Activated T-helper 1 cell treated with Interleukin-2 at 50 U/mL for 16 hours (primary cell): ENCODE results near the gene NRG3.
"Not testable (repeated sequence)": the region's sequence is repeated elsewhere in the genome, so short reads cannot be mapped to it uniquely, and the experiment has no call there.

Experiments used
- DNase-seq: peaks from one replicate; pipeline ENCODE4 v3.0.0-alpha.2; 2020; ENCODE audit warnings: low read depth

Gene NRG3

DNA sequence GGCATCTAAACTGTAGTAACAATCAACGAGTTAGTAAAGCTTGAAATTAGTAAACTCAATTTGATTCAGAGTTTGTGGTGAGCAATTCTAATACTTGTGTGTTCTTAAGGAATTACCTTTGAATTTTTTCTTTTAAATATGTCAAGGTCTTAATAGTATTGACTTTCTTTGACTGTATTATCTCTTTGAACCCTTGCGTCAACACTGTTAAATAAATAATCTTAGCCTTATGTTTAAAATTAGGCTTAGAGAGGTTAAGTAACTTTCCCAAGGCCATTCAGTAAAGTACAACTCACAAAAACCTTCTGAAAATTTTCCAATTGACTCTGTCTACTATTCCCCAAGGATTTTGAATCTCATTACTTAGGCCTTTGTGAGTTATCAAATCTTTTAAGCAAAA lies 716.4 kb downstream of the NRG3 start:
- DNase-seq, result no peak

DNA sequence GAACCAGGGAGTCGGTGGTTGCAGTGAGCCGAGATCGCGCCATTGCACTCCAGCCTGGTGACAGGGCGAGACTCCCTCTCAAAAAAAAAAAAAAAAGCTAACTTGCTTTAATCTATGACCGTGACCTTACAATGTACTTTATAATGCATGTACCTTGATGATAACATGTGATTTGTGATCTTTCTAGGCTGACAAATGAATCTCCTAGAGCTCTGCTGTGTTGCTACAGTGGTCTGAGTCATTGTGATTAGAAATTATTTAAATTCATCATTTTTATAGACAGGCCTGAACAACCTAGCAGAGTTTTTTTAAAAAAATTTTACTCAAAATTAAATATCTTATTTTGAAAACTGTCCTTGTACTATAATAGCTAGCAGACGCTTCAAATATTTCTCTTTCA lies 722.8 kb downstream of the NRG3 start:
- DNase-seq, result no peak

DNA sequence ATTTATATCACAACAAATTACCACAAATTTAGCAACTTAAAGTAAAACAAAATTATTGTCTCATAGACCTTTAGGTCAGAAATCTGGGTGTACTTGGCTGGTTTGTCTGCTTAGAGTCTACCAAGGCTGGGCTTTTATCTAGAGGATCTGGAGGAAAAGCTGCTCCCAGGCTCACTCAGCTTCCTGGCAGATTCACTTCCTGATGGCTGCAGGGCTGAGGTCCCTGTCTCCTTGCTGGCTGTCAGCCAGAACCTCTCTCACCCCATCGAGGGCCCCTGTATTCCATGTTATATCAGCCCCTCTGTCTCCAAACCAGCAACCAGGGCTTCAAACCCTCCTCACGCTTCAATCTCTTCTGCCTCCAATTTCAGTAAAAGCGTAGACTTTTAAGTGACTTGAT lies 734.9 kb downstream of the NRG3 start:
- no peak for DNase-seq

DNA sequence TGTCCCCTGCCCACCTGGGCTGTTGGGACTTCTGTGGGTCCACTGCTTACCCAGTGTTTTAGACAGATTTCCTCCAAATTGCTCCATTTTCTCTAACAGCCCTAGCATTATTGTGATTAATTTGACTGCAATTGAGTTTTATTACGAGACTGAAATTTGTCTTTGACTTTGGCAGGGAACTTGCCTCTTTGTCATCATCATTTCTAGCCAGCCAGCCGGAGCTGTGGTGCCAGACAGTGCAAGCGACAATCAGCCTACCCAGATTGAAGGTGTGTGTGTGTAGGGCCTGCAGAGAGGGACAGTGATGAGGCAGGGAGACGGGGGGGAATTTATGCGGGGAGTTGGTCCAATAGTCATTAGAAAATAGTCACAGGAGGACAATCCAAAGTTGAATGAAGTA lies 743.0 kb downstream of the NRG3 start:
- no peak for DNase-seq

DNA sequence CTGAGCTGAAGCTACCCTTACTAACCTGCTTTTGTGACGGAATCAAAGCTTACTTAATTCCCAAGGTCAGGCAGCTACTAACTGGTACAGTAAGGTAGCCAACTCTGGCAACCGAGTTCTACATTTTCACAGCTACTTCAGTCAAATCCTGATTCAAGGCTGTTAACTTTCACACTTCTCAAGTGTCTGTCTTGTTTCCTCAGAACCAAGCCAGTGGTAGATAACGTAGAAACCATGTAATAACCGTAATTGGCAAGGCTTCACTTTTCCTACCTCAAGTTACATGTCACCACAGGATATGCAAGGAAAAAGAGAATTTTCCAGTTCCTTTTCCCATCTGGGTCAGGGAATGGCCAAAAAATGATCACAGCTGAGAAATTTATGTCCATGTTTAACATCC lies 746.7 kb downstream of the NRG3 start:
- no peak for DNase-seq

GRCh38 chr10:82622479-82622878 lies 747.5 kb downstream of the NRG3 start:
- DNase-seq, result no peak

- DNase-seq, result no peak
Observed at GRCh38 chr10:82625512-82626189, 750.7 kb downstream of the NRG3 start.

DNA sequence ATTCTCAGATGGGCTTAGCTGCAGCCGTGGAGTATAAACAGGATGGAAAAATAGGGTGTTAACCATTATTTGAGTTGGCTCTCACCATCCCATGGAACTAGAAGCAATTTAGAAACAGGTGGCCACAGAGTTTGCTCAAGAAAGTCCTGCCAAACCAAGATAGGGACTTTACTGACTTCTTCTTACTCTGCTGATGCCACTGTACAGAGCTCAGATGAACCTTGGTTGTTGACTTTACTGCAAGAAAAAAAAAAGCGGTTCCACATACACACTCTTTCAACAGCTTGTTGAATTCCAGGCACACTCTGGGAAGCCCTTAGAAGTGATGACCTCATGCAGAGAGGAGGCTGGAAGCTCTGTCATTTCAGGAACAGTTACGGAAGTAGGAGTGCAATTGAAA lies 753.4 kb downstream of the NRG3 start:
- DNase-seq, result no peak

DNA sequence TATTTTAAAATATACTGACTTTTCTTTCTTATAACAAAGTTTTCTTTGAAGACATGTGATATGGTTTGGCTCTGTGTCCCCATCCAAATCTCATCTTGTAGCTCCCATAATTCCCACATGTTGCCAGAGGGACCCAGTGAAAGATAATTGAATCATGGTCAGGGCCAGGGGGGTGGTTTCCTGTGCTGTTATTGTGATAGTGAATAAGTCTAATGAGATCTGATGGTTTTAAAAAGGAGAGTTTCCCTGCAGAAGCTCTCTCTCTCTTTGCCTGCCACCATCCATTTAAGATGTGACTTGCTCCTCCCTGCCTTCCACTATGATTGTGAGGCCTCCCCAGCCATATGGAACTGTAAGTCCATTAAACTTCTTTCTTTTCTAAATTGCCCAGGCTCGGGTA lies 768.1 kb downstream of the NRG3 start:
- no peak for DNase-seq

- no peak for DNase-seq
Observed at GRCh38 chr10:82643601-82644000, 768.6 kb downstream of the NRG3 start.

DNA sequence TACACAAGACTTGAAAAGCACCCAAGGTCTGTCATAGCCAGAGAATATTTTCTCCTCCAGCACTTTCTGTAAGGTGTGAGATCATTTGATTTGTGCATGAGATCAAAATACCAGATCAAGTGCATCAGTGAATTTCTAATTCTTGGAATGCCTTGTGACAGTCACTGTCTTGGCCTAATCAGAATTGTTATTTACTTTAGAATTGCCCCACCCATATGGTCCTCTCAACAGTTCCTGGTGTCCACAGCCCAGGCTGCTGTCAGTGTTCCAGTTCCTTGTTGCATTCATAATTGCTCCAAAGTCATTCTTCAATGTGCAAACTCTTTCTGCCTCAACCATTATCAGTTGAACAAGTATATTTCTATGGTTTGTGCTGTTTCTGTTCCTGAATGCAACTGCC lies 770.2 kb downstream of the NRG3 start:
- DNase-seq, result no peak

DNA sequence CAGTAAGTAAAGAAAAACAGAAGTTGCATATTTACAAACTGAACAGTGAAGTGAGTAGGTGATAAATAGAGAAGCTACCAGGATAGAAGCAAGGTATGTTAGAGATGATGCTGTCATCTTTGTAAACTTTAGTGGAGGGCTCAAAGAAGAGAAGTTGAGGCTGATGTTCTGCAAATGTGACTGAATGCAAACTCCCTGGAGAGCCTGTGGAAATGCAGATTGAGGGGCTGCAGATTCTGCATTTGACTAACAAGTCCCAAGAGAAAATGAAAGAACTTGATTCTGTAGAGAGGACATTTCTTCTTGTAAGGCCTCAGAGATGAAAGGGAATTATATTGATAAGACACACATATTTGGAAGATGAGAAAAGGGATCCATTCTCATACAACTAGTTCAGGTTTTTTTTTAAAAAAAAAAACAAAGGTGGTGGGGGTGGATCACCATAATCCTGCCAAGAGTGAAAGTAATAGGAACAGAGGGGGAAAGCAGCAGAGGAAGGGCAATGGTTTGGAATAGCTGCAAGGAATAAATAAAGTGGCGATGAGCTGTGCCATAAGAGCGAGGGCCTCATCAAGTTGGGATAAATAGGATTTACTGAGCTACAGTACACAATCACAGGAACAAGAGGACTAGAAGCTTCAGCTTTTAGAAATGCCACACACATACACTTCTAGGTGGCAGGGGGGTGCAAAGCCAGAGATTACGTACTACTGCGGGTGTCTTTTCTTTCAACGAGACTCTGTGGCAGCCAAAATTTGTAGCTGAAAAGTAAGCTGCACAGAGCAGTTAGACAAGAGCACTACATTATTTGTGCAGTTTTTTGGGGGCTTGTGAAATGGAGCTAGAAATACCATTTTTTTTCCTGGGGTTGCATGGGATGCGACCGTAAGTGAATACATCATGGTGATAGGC lies 778.5 kb downstream of the NRG3 start:
- no peak for DNase-seq

DNA sequence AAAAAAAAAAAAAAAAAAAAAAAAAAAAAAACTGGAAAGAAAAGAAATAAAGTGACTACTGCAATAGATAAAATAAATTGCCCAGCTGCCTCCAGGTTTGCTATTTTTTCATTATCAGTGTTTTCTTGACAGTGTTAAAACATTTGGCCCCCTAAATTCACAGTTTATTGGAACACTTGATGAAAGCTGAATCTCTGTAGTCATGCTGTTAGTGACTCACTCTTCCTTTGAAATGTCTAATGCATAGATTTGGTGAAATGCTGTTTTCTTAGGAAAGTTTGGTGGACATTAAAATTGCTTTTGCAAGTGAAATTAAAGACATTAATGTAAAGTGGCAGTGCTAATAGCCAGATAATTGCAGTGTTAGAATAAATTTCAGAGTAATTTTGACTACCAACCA lies 785.2 kb downstream of the NRG3 start:
- no peak for DNase-seq

DNA sequence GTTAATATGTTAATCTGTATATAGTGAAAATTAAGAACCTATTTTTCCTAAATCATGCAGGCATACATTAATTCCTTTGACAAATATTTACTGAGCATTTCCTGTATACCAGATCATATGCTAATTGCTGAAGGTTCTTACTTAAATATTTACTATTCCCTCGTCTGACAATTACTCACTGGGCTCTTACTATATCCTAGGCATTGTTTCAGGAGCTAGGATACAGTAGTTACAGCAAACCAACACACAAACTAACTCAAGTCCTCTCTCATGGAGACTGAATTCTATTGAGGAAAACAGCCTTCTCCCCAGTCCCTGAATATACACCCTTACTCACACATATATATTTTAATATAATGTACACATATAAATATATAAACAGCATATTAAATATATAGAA lies 786.0 kb downstream of the NRG3 start:
- DNase-seq, result no peak

- DNase-seq, result no peak
Observed at GRCh38 chr10:82661701-82662100, 786.7 kb downstream of the NRG3 start.

- DNase-seq, result no peak
Observed at GRCh38 chr10:82668221-82668895, 793.4 kb downstream of the NRG3 start.

DNA sequence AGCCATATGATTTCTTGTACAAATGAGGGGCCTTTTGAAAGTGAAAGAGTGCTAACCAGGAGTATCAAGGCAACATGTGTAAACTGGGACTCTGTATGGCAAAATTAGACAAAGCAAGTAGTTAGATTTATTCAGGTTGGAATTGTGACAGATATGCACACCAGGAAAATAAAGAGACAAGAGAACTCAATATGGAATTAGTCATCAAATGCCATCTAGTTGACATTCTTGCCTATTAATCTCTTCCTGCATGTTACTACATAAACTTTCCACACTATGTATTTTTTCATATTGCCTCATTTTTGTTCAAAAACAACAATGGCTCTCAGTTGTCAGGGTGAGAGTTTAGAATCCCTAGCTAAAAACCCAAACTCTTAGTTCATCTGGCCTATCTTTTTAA lies 799.0 kb downstream of the NRG3 start:
- DNase-seq, result no peak

GRCh38 chr10:82677932-82678331 lies 802.9 kb downstream of the NRG3 start:
- DNase-seq, result not testable (repeated sequence)

- not testable (repeated sequence) for DNase-seq
Observed at GRCh38 chr10:82678451-82678850, 803.5 kb downstream of the NRG3 start.

DNA sequence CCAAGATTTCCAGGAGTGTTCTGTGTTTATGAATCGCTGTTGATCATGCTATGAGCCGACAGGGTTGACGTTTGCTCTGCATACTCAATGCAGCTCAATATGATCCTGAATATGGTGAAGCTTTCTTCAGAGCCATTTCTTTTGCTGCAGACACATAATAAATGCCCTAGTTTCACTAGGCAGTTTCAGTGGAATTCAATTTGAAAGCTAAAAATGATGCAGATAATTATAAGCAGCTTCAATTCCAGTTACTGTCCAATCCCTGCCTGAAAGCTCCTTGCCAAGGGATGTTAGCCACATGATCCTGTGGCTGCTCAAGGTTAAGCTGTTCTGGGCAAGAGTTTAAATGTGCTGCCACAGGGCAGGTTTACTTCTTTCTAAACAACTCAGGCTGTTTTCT lies 805.6 kb downstream of the NRG3 start:
- no peak for DNase-seq

DNA sequence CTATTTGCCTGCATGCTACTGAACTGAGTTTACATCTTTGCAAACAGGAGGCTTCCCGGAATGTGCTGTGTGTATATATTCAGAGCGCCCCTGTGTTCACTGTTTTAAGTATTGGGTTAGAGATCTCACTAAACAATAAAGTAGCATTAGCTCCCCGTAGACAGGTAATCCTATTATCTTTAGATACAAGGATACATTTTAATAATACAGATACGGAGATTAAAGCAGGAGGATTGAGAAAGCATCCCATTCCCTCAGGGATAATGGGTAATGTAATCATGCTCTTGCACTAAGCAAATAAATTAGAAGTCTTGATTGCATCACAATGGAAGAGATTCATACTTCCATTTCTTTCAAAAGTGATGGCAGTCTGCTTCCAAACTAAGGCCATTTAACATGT lies 809.0 kb downstream of the NRG3 start:
- DNase-seq, result no peak

DNA sequence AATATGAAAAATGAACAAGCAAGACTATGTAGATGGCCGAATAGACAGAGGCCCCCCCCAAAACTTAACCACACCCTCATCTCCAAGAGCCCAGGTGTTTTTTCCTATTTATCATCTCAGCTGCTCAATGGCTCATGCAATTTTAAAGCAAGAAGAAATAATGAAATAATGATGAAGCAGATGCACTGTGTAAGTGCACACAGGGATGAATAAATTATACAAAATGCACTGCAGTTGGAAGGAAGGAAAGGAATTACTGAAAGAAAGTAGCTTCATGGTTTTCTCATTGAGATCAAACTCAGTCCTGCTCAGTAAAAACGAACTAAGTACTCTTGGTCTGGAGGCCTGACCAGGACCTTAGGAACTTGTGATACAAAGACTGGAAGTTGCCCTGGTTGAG lies 810.1 kb downstream of the NRG3 start:
- DNase-seq, result no peak

- no peak for DNase-seq
Observed at GRCh38 chr10:82691211-82691610, 816.2 kb downstream of the NRG3 start.
